SH-SY5Y (cell line): ENCODE measurements around the gene PLXDC2.

Source experiments
- GATA2 ChIP-seq: IDR thresholded peaks from 2 replicates; pipeline ENCODE4 v1.6.1; 2011; ENCODE audit warnings: mild to moderate bottlenecking, low read depth, low read length
- GATA3 ChIP-seq: IDR thresholded peaks from 2 replicates; pipeline ENCODE4 v1.6.1; 2011; ENCODE audit warnings: low read depth, mild to moderate bottlenecking, low read length, moderate library complexity

Gene PLXDC2

GRCh38 chr10:19803676-19804075, 12.6 kb upstream of the PLXDC2 start:
- no peak for TF ChIP-seq GATA2
- no peak for TF ChIP-seq GATA3

GRCh38 chr10:19809481-19809880, 6.8 kb upstream of the PLXDC2 start:
- no peak for TF ChIP-seq GATA3
- TF ChIP-seq GATA2 = no peak

- TF ChIP-seq GATA2 (no peak), GATA3 (no peak)
These were observed 4.7 kb upstream of the PLXDC2 start for GRCh38 chr10:19811540-19811939.

GRCh38 chr10:19812976-19813375, 3.3 kb upstream of the PLXDC2 start:
- no peak for TF ChIP-seq GATA2
- no peak for TF ChIP-seq GATA3

- TF ChIP-seq GATA3 = no peak
- no peak for TF ChIP-seq GATA2
These were observed 1.0 kb upstream of the PLXDC2 start for GRCh38 chr10:19815036-19815730.

GRCh38 chr10:19815731-19816410, 361 bp upstream of the PLXDC2 start:
- no peak for TF ChIP-seq GATA3
- TF ChIP-seq GATA2 = no peak

- TF ChIP-seq GATA3 (no peak), GATA2 (no peak)
These were observed 1.1 kb downstream of the PLXDC2 start for GRCh38 chr10:19817231-19817933.

GRCh38 chr10:19818876-19819275, 2.6 kb downstream of the PLXDC2 start:
- TF ChIP-seq GATA3 = no peak
- no peak for TF ChIP-seq GATA2

- TF ChIP-seq GATA3 (no peak), GATA2 (no peak)
These were observed 3.3 kb downstream of the PLXDC2 start for GRCh38 chr10:19819419-19820033.

- TF ChIP-seq GATA3 (0 out of 2 replicates have a peak, but pooled peaks have one; percentile 16), GATA2 (no peak)
These were observed 8.4 kb downstream of the PLXDC2 start for GRCh38 chr10:19824381-19825342.

GRCh38 chr10:19825700-19826099, 9.5 kb downstream of the PLXDC2 start:
- no peak for TF ChIP-seq GATA3
- no peak for TF ChIP-seq GATA2

GRCh38 chr10:19826712-19827111, 10.5 kb downstream of the PLXDC2 start:
- TF ChIP-seq GATA3 (no peak), GATA2 (no peak)
